CD14-positive monocyte (primary cell): ENCODE results near the gene ONECUT3. TPM values are rescaled to one million over a fixed set of nuclear protein-coding genes. Genes with fewer than 3 reads are reported as not detected.
A peak's percentile ranks its signal among the peaks of the same experiment; 100 is the strongest.

Experiments
- DNase-seq, 3 donors: peaks; one replicate each; pipeline ENCODE4 v3.0.0-alpha.2; 2011 to 2022
- H2AFZ ChIP-seq: 2 replicates; pipeline ENCODE4 v1.6.0; 2012; ENCODE audit warnings: mild to moderate bottlenecking, low read depth, low read length, inconsistent platforms; ENCODE audit not compliant: insufficient read depth, poor library complexity, severe bottlenecking
- H3K27ac ChIP-seq, 2 donors: 1 replicate in 1 of 2; 2 replicates in 1 of 2; pipeline ENCODE4 v1.5.1; 2012 to 2013; ENCODE audit warnings: low read length in 2 of 2, control low read depth in 1 of 2, inconsistent platforms in 1 of 2, low read depth in 1 of 2, mild to moderate bottlenecking in 1 of 2
- H3K27me3 ChIP-seq, 2 donors: one replicate each; pipeline versions ENCODE4 v1.6.0 to v1.6.1; 2011 to 2013; ENCODE audit warnings: low read length in 2 of 2; ENCODE audit not compliant: control insufficient read depth in 2 of 2, insufficient read depth in 2 of 2
- H3K36me3 ChIP-seq, 2 donors: replicated peaks in 1 of 2; 1 replicate in 1 of 2; 2 replicates in 1 of 2; pipeline versions ENCODE4 v1.5.1 to v1.6.1; 2012 to 2013; ENCODE audit warnings: low read length in 2 of 2, control low read depth in 1 of 2, inconsistent platforms in 1 of 2, mild to moderate bottlenecking in 1 of 2; ENCODE audit not compliant: insufficient read depth in 2 of 2, control insufficient read depth in 1 of 2
- H3K4me1 ChIP-seq, 2 donors: 1 replicate in 1 of 2; 2 replicates in 1 of 2; pipeline versions ENCODE4 v1.5.1 to v1.6.1; 2012 to 2013; ENCODE audit warnings: low read length in 2 of 2, control low read depth in 1 of 2, inconsistent platforms in 1 of 2, mild to moderate bottlenecking in 1 of 2, moderate library complexity in 1 of 2; ENCODE audit not compliant: insufficient read depth in 2 of 2, control insufficient read depth in 1 of 2
- H3K4me2 ChIP-seq: replicated peaks from 2 replicates; pipeline ENCODE3; 2012; ENCODE audit warnings: low read length, moderate library complexity, mild to moderate bottlenecking; ENCODE audit not compliant: poor library complexity, severe bottlenecking; ENCODE audit errors: extremely low read depth
- H3K4me3 ChIP-seq, 3 experiments: fragments of 200-600 bp in 1 of 3; sonication (generic) in 1 of 3; replicated peaks in 1 of 3; 1 replicate in 2 of 3; 2 replicates in 1 of 3; pipeline ENCODE4 v1.5.1; 2011 to 2013; ENCODE audit warnings: low read length in 3 of 3, mild to moderate bottlenecking in 3 of 3, control low read depth in 2 of 3, low read depth in 2 of 3, inconsistent platforms in 1 of 3, moderate library complexity in 1 of 3
- H3K79me2 ChIP-seq: 2 replicates; pipeline ENCODE4 v1.6.0; 2012; ENCODE audit warnings: mild to moderate bottlenecking, control low read depth, inconsistent platforms, low read length, moderate library complexity; ENCODE audit not compliant: insufficient read depth
- H3K9ac ChIP-seq: 2 replicates; pipeline ENCODE4 v1.6.0; 2017; ENCODE audit warnings: low read length, mild to moderate bottlenecking; ENCODE audit not compliant: insufficient read depth, poor library complexity, severe bottlenecking
- H3K9me3 ChIP-seq, 2 donors: replicated peaks in 1 of 2; 1 replicate in 1 of 2; 2 replicates in 1 of 2; pipeline versions ENCODE4 v1.5.1 to v1.6.1; 2012 to 2013; ENCODE audit warnings: low read length in 2 of 2, control low read depth in 1 of 2; ENCODE audit not compliant: control insufficient read depth in 1 of 2, insufficient read depth in 1 of 2
- H4K20me1 ChIP-seq: 2 replicates; pipeline ENCODE4 v1.6.0; 2012; ENCODE audit warnings: mild to moderate bottlenecking, low read length, control low read depth, moderate library complexity; ENCODE audit not compliant: insufficient read depth
- H3K27ac Mint-ChIP-seq, 7 donors: one replicate each; pipeline ENCODE4 v1.8.0; 2020; ENCODE audit warnings: mild to moderate bottlenecking in 7 of 7, mixed read lengths in 7 of 7, moderate library complexity in 6 of 7, inconsistent platforms in 2 of 7
- H3K27me3 Mint-ChIP-seq, 3 donors: one replicate each; pipeline ENCODE4 v1.8.0; 2021 to 2022; ENCODE audit warnings: low read depth in 3 of 3, mild to moderate bottlenecking in 3 of 3, mixed read lengths in 3 of 3, moderate library complexity in 3 of 3, inconsistent platforms in 1 of 3
- H3K36me3 Mint-ChIP-seq, 2 donors: one replicate each; pipeline ENCODE4 v1.8.0; 2020; ENCODE audit warnings: mixed read lengths in 2 of 2, inconsistent platforms in 1 of 2, mild to moderate bottlenecking in 1 of 2
- H3K4me1 Mint-ChIP-seq: one replicate; pipeline ENCODE4 v1.8.0; 2020; ENCODE audit warnings: mild to moderate bottlenecking, mixed read lengths
- H3K4me3 Mint-ChIP-seq, 2 donors: one replicate each; pipeline ENCODE4 v1.8.0; 2020; ENCODE audit warnings: mild to moderate bottlenecking in 2 of 2, mixed read lengths in 2 of 2, moderate library complexity in 1 of 2
- H3K9me3 Mint-ChIP-seq, 7 donors: one replicate each; pipeline ENCODE4 v1.8.0; 2020 to 2022; ENCODE audit warnings: mixed read lengths in 7 of 7, mild to moderate bottlenecking in 6 of 7, moderate library complexity in 6 of 7, inconsistent platforms in 2 of 7
- WGBS: methylation state at CpG from one replicate; pipeline ENCODE4 v1.1.5; 2013; ENCODE audit warnings: missing lambda C conversion rate; ENCODE audit not compliant: insufficient coverage; 5-methylcytosine and 5-hydroxymethylcytosine counted together
- intact Hi-C, 2 donors: fragments of 100-400 bp; cut with micrococcal nuclease; formaldehyde crosslinking; loops; one replicate each; pipeline versions ENCODE4 v1.15.0 to v1.15.1; 2023
- polyA plus RNA-seq, 3 donors: library from polyadenylated mRNA; depleted of rRNA in 1 of 3; unstranded in 2 of 3; stranded (reverse) in 1 of 3; fragments of 300-500 nt in 2 of 3; fragments of >200 nt in 1 of 3; fragmentation: Illumina TruSeq in 2 of 3; gene quantifications; 1 replicate in 2 of 3; 2 replicates in 1 of 3; pipeline ENCODE4 v1.2.3, GENCODE V29; 2012 to 2021
- TF ChIP-seq, protein P1 (sequence below): fragments of 200-600 bp; IDR thresholded peaks from one replicate; pipeline ENCODE4 v1.8.0; 2022; ENCODE audit warnings: antibody characterized with exemption, mild to moderate bottlenecking

ONECUT3 gene
- polyA plus RNA-seq, 3 donors: not detected

DNA sequence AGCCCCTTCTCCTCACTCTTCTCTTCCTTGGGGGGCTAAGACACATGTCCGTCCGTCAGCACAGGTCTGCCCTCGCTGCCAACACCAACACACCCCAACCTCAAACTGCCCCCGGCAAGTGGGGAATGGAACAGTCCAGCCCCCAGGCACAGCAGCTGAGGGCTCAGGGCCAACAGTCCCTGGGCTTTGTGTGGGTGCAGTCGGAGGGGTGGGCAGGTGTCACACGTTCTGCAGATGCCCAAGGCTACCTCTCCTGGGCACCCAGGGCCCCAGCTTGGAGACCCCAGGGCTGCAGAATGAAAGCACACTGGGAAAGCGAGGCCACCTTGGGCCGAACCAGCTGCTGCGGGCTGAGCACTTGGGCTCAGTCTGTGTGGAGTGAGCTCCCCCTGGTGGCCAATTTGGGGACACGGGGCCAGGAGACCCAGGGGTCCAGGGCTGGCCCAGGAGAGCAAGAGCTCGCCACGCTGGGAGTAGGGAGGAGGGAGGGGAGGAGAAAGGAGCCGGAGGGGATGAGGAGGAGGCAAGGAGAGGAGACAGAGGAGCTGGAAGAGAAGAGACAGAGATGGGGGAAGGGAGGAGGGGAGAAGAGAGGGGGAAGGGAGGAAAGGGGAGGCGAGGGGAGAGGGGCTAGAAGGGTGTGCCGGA lies 72.7 kb downstream of the ONECUT3 start:
- Histone ChIP-seq H3K9me3 (no peaks in the 10 kb centered on the region), H3K27ac (no peak overlapping the region), H3K4me1 (no peaks in the 10 kb centered on the region), H2AFZ (no peak overlapping the region), H3K27me3 (no peaks in the 10 kb centered on the region), H4K20me1 (peaks cover 93% of the 10 kb centered on the region), H3K4me3 (no peak overlapping the region), H3K79me2 (peaks cover 23% of the 10 kb centered on the region), H3K36me3 (peaks cover 62 to 89% of the 10 kb centered on the region in 2 donors), H3K9ac (no peak overlapping the region), H3K4me2 (no peak overlapping the region)
- WGBS: 47% methylated on average over 12 of the region's 15 CpGs
- H3K4me3 Mint-ChIP-seq: no peak overlapping the region
- H3K4me1 Mint-ChIP-seq: no peaks in the 10 kb centered on the region
- peaks cover 0 to 1% (median 0%) of the 10 kb centered on the region in 3 donors for H3K27me3 Mint-ChIP-seq
- TF ChIP-seq, protein P1, sequence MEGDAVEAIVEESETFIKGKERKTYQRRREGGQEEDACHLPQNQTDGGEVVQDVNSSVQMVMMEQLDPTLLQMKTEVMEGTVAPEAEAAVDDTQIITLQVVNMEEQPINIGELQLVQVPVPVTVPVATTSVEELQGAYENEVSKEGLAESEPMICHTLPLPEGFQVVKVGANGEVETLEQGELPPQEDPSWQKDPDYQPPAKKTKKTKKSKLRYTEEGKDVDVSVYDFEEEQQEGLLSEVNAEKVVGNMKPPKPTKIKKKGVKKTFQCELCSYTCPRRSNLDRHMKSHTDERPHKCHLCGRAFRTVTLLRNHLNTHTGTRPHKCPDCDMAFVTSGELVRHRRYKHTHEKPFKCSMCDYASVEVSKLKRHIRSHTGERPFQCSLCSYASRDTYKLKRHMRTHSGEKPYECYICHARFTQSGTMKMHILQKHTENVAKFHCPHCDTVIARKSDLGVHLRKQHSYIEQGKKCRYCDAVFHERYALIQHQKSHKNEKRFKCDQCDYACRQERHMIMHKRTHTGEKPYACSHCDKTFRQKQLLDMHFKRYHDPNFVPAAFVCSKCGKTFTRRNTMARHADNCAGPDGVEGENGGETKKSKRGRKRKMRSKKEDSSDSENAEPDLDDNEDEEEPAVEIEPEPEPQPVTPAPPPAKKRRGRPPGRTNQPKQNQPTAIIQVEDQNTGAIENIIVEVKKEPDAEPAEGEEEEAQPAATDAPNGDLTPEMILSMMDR: peak; percentile 83
- H3K27ac Mint-ChIP-seq: peak overlapping the region in 1 of 7 donors; percentile 52
- peaks cover 34 to 63% of the 10 kb centered on the region in 2 donors for H3K36me3 Mint-ChIP-seq
- DNase-seq: peak; percentile 58 to 67 (median 60)
- H3K9me3 Mint-ChIP-seq: no peaks in the 10 kb centered on the region
- intact Hi-C loops: loop anchor here in 1 of 2 donors (5.0 kb wide), 1 partner anchor 39 kb away; no protein-coding TSS in a partner anchor

DNA sequence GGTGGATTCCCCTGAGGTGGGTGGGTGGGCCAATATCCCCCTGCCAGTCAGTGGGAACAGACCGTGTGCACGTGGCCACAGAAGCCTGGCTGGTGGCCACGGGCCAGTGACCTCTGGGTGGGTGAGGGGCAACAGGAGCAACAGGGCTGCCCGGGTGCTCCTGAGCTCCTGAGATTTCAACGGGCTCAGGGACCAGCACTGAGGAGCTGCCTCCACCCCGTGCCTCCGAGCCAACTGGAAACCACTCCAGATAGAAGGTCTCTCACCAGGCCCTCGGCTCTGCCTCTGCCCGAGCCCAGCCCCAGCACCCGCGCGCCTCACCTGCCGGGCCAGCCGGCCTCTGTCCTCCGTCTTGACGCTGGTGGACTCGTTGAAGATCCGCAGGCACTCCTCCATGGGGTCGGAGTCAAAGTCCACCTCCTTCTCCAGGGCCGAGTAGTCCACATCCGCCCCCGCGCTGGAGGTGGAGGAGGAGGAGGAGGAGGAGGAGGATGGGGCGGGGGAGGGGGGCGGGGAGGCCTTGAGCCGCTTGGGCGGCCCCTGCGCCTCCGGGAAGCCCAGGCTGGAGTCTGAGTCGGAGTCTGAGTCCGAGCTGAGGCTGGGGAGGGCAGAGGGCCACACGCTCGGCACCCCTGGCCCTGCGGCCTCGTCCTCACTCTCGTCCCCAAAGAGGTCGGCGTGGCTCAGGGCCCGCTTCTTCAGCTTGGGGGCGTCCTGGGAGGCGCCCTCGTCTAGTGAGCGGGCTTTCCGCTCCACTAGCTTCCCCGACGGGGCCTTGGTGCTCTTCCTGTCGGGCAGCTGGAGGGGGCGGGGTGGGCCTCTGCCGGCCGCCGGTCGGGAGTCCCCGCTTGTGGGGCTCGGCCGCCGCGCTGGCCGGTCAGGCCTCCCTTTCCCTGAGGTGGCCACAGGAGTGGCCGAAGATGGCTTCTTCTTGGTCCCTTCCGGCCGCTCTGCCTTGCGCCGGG lies 73.5 kb downstream of the ONECUT3 start:
- Histone ChIP-seq H3K4me3 (no peak overlapping the region), H3K79me2 (peaks cover 26% of the 10 kb centered on the region), H2AFZ (no peak overlapping the region), H3K36me3 (peaks cover 57 to 84% of the 10 kb centered on the region in 2 donors), H3K27ac (no peak overlapping the region), H3K4me2 (no peak overlapping the region), H3K27me3 (no peaks in the 10 kb centered on the region), H3K9ac (no peak overlapping the region), H3K4me1 (no peaks in the 10 kb centered on the region), H3K9me3 (no peaks in the 10 kb centered on the region), H4K20me1 (peaks cover 93% of the 10 kb centered on the region)
- Mint-ChIP-seq H3K4me3 (no peak overlapping the region), H3K27me3 (peaks cover 0 to 2% (median 1%) of the 10 kb centered on the region in 3 donors), H3K27ac (no peak overlapping the region), H3K9me3 (no peaks in the 10 kb centered on the region), H3K4me1 (no peaks in the 10 kb centered on the region), H3K36me3 (peaks cover 30 to 63% of the 10 kb centered on the region in 2 donors)
- DNase-seq: no peak
- intact Hi-C loops: loop anchor here in 1 of 2 donors (5.0 kb wide), 1 partner anchor 40 kb away; no protein-coding TSS in a partner anchor
- TF ChIP-seq, protein P1: no peak
- 86% methylated on average over 50 of the region's 63 CpGs for WGBS
